GM23338 (cell line): Measurements from ENCODE around the gene ADGRD1. TPM values are rescaled to one million over a fixed set of nuclear protein-coding genes. Genes with fewer than 3 reads are reported as not detected.

Source experiments
- CREB1 ChIP-seq: fragments of 250-450 bp; sonication (Bioruptor Pico); IDR thresholded peaks from 2 replicates; pipeline ENCODE4 v1.5.0; 2020; ENCODE audit warnings: low read depth, mild to moderate bottlenecking, moderate library complexity
- ZNF114 ChIP-seq: fragments of 250-450 bp; sonication (Bioruptor Pico); IDR thresholded peaks from 2 replicates; pipeline ENCODE4 v1.5.0; 2020; ENCODE audit warnings: mild to moderate bottlenecking, moderate library complexity
- ZNF462 ChIP-seq: fragments of 250-450 bp; sonication (Bioruptor Pico); IDR thresholded peaks from 2 replicates; pipeline ENCODE4 v1.5.0; 2020; ENCODE audit warnings: mild to moderate bottlenecking, moderate library complexity
- polyA plus RNA-seq: library from polyadenylated mRNA; unstranded; fragments of >200 nt; fragmentation: Nextera tagmentation; extraction: Ambion mirVana; gene quantifications from 2 replicates; pipeline ENCODE4 v1.2.1, GENCODE V29; 2016
- small RNA-seq: library from RNA; depleted of rRNA; stranded (forward); fragments of <200 nt; gene quantifications from one replicate; pipeline ENCODE3, GENCODE V24; 2014; ENCODE audit warnings: low replicate concordance
- total RNA-seq: library from RNA; depleted of rRNA; stranded (reverse); fragments of >200 nt; shearing (Covaris generic); gene quantifications from 2 replicates; pipeline ENCODE4 v1.2.3, GENCODE V29; 2014; rRNA removed

Gene ADGRD1
- total and polyA plus RNA-seq, 2 experiments from 2014 or later = 1.4 TPM; not detected in 1

- TF ChIP-seq ZNF462 (CRISPR knock-in tag) (no peak), CREB1 (CRISPR knock-in tag) (no peak), ZNF114 (CRISPR knock-in tag) (no peak)
These were observed 237.3 kb downstream of the ADGRD1 start (continued) for GRCh38 chr12:131190965-131191364.

Small RNA genes lying within 50 kb of the gene (small RNA-seq; reads per million reads assigned to genes)
- not detected for gene RF00019

Other genes with a start within 250 kb of the ADGRD1 start
- 0.31 TPM in 1 of 2 replicates, not detected in the other for gene RIMBP2, start 237.6 kb upstream of the ADGRD1 start, total RNA-seq
- 0.09 and 0.37 TPM in 2 replicates for gene RIMBP2, start 237.6 kb upstream of the ADGRD1 start, polyA plus RNA-seq
- gene STX2, start 114.7 kb upstream of the ADGRD1 start, total RNA-seq = 23.9 and 35.4 TPM in 2 replicates
- 16.4 and 17.7 TPM in 2 replicates for gene STX2, start 114.7 kb upstream of the ADGRD1 start, polyA plus RNA-seq
- 855 and 976 TPM in 2 replicates for gene RAN, start 81.8 kb upstream of the ADGRD1 start, total RNA-seq
- gene RAN, start 81.8 kb upstream of the ADGRD1 start, polyA plus RNA-seq = 2,114 and 2,289 TPM in 2 replicates